Muscle layer of duodenum (tissue), 2 donors: ENCODE measurements around the gene PTPRE.

ENCODE experiments used
- H3K27ac ChIP-seq: one replicate; pipeline ENCODE4 v1.7.0; 2013; ENCODE audit warnings: mild to moderate bottlenecking, low read length
- H3K27me3 ChIP-seq: one replicate; pipeline ENCODE4 v1.7.0; 2013; ENCODE audit warnings: low read depth, mild to moderate bottlenecking, control low read depth, low read length
- H3K36me3 ChIP-seq, 2 donors: one replicate each; pipeline ENCODE4 v1.7.0; 2013; ENCODE audit warnings: low read length in 2 of 2, control low read depth in 1 of 2, mild to moderate bottlenecking in 1 of 2; ENCODE audit not compliant: insufficient read depth in 2 of 2, control insufficient read depth in 1 of 2
- H3K4me1 ChIP-seq, 2 donors: one replicate each; pipeline ENCODE4 v1.7.0; 2013; ENCODE audit warnings: low read length in 2 of 2, mild to moderate bottlenecking in 2 of 2, control low read depth in 1 of 2, moderate library complexity in 1 of 2; ENCODE audit not compliant: insufficient read depth in 2 of 2, control insufficient read depth in 1 of 2
- H3K4me3 ChIP-seq, 2 donors: one replicate each; pipeline ENCODE4 v1.7.0; 2013; ENCODE audit warnings: low read length in 2 of 2, low read depth in 1 of 2, mild to moderate bottlenecking in 1 of 2
- H3K9me3 ChIP-seq, 2 donors: one replicate each; pipeline ENCODE4 v1.7.0; 2013; ENCODE audit warnings: low read length in 2 of 2, control low read depth in 1 of 2, mild to moderate bottlenecking in 1 of 2; ENCODE audit not compliant: control insufficient read depth in 1 of 2
- donor health status: healthy.

Gene PTPRE

DNA sequence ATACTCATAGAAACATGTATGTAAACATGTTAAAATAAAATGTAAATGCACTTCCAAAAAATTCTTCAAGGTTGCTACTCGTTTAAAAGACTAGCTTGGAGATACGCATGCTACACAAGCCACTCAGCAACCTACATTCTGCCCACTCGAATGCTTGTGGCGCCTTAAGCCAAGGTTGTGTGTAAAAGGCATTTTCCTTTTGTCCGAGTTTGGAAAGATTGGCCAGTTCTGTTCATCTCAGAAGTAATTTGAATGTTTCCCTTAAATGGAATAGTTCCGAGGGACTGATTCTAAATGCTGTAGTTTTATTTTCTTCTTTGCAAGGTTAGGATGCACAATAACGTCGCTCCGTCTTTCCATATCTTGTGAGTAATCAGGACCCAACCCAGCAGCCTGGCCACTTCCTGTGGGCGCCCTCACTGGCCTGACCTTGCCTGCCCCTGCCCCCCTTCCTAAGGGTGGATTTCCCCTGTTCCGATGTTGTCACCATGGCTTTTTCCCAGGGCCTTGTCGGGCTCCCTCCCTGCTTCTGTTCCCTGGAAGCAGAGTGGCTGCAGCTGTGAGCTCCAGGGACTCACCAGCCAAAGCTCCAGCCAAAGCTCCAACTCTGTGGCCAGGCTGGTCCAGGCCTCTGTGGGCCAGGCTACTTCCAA is 70.6 kb downstream of the PTPRE start:
- Histone ChIP-seq H3K4me1 (peaks cover 8 to 16% of the 10 kb centered on the region in 2 donors), H3K4me3 (no peak overlapping the region), H3K36me3 (no peaks in the 10 kb centered on the region), H3K27ac (peak overlapping the region; percentile 21), H3K27me3 (no peaks in the 10 kb centered on the region), H3K9me3 (peaks cover 3 to 6% of the 10 kb centered on the region in 2 donors)

DNA sequence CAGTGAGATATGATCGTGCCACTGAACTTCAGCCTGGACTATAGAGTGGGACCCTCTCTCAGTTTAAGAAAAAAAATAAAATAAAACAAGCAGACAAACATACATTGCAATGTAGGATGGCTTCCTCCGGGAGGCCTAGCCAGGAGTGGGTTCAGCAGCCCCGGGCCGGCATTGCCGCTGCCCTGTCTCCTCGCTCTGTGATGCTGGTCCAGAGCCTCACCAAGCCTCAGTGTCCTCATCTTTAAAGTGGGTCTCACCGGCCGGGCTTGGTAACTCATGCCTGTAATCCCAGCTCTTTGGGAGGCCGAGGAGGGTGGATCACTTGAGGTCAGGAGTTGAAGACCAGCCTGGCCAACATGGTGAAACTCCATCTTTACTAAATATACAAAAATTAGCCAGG is 71.6 kb downstream of the PTPRE start:
- H3K27ac ChIP-seq, result no peak overlapping the region

DNA sequence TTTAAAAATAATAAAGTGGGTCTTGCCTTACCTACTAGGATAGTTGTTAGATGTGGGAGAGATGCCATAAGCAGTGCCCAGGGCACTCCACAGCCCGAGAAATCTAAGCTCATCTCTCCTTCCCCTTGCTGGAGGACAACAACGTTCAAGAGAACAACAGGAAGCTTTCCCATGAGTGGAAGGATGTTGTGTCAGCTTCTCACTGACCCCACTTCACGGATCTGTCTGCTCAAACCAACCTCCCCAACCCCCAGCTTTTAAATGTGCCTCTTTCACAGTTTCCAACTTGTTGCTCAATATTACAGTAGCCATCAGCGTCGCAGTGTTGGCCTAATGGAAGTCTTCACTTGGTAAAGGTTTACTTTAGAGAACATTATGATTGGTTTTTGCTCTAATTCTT is 72.1 kb downstream of the PTPRE start:
- Histone ChIP-seq H3K9me3 (peaks cover 3 to 6% of the 10 kb centered on the region in 2 donors), H3K27me3 (no peaks in the 10 kb centered on the region), H3K4me3 (no peak overlapping the region), H3K36me3 (no peaks in the 10 kb centered on the region), H3K4me1 (peaks cover 8 to 12% of the 10 kb centered on the region in 2 donors), H3K27ac (no peak overlapping the region)

More for the DNA sequence above, 71.6 kb downstream of the PTPRE start:
- H3K27me3 ChIP-seq, result no peaks in the 10 kb centered on the region
- H3K9me3 ChIP-seq, result peaks cover 3 to 6% of the 10 kb centered on the region in 2 donors
- no peak overlapping the region for H3K4me3 ChIP-seq
- peaks cover 8 to 16% of the 10 kb centered on the region in 2 donors for H3K4me1 ChIP-seq
- H3K36me3 ChIP-seq, result no peaks in the 10 kb centered on the region

DNA sequence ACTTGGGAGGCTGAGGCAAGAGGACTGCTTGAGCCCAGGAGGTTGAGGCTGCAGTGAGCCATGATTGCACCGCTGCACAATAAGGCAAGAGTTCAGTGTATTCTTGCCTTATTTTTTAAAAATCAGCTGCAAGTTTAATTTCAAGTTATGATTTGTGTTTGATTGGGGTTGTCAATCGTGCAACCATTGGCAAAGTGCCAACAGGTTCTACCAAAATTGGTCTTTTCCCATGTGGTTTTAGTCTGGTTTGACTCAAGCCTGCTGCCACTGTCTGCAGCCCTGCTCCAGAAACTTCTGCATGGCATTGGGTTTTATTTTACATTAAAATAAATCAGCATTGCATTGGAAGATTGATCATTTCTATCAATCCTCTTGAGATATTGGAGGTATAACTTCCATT is 72.7 kb downstream of the PTPRE start:
- Histone ChIP-seq H3K4me1 (peaks cover 8 to 11% of the 10 kb centered on the region in 2 donors), H3K27me3 (no peaks in the 10 kb centered on the region), H3K27ac (no peak overlapping the region), H3K36me3 (no peaks in the 10 kb centered on the region), H3K4me3 (no peak overlapping the region), H3K9me3 (peaks cover 3 to 6% of the 10 kb centered on the region in 2 donors)

DNA sequence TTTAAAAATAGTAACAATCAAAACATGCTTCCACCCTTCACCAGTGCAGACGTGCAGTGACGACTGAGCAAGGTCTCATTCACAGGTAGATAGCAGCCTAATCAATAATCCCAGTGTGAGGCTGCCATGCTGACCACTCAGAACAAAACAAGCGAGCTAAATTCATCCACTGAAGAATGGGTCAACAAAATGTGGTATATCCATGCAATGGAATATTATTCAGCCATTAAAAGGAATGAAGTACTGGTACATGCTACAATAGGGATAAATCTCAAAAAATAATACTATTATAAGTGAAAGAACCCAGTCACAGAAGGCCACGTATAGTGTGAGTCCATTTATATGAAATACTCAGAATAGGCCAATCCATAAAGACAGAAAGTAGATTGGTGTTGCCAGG is 74.0 kb downstream of the PTPRE start:
- Histone ChIP-seq H3K9me3 (peaks cover 3 to 6% of the 10 kb centered on the region in 2 donors), H3K4me3 (no peak overlapping the region), H3K4me1 (peaks cover 8 to 9% of the 10 kb centered on the region in 2 donors), H3K36me3 (no peaks in the 10 kb centered on the region), H3K27me3 (no peaks in the 10 kb centered on the region), H3K27ac (no peak overlapping the region)

DNA sequence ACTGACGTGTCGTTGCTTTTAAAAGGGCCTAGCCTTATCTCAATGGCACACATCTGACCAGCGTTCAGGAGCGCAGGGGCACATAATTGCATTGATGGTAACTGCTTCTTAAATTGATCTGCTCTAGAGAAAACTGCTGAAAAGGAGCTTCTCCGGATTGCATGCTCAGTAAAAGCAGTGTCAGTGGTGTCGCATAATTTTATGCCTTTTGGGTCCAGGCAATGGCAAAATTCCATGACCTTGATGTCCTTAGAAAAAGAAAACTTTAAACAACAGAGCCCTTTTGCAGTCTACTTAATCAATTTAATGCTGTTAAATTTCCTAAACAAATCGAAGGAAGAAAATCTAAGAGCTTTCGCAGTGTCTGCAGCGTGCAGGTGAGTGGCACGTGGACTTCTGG is 75.7 kb downstream of the PTPRE start:
- Histone ChIP-seq H3K4me1 (peaks cover 5 to 8% of the 10 kb centered on the region in 2 donors), H3K9me3 (peaks cover 3 to 6% of the 10 kb centered on the region in 2 donors), H3K27ac (no peak overlapping the region), H3K36me3 (no peaks in the 10 kb centered on the region), H3K4me3 (no peak overlapping the region), H3K27me3 (no peaks in the 10 kb centered on the region)

DNA sequence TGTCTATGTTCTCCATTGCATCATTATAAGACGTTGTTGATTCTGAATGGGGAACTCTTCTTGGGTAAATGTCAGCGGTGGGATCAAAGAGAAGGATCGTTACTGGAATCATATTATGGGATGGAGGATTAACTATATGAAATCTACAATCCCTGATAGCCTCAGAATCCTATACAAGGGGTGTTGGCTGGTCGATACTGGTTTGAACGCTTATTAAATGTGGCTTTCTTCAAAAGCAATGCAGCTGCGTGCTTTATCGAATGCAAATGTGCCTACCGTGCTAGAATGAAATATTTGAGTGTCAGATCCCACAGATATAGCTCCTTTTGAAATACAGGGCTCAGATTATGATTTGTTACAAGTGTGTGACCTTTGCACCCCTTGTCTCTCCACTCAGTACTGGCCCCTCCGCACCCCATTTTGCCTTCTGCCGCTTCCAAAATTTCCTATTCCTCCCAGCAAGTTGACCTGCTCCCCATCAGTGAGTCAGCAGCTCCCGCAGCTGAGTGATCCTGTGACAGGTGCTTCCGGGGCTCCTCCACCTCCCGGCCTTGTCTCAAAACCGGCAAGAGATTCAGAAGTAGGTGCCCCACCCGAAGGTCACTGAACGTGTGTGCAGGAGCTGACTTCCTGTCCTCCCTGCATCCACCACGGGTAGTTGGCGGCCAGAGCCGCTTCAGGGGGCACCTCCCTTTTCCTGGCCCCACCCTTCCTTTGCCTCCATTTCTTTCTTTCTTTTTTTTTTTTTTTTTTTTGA is 76.6 kb downstream of the PTPRE start:
- H3K4me1 ChIP-seq, result peaks cover 0 to under 1% of the 10 kb centered on the region in 2 donors
- peaks cover 3 to 6% of the 10 kb centered on the region in 2 donors for H3K9me3 ChIP-seq
- H3K27ac ChIP-seq, result no peak overlapping the region
- H3K27me3 ChIP-seq, result no peaks in the 10 kb centered on the region
- no peaks in the 10 kb centered on the region for H3K36me3 ChIP-seq
- no peak overlapping the region for H3K4me3 ChIP-seq

DNA sequence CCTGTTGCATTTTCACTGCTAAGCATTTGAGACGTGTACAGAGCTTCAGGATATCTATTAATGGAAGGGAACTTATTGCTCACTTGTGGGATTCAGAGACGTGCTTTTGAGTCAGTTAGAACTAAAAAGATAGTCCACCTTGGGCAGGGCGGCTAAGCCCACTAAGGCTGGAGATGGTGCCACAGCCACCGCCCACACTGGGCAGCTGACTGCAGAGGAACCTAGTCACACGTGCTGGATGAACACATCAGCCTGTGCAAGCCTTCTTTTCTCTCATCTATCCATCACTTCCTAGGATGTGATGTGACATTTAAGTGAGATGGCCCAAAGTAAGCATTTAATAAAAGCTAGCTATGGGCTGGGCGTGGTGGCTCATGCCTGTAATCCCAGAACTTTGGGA is 78.0 kb downstream of the PTPRE start:
- Histone ChIP-seq H3K27ac (no peak overlapping the region), H3K9me3 (peaks cover under 1 to 6% of the 10 kb centered on the region in 2 donors), H3K4me3 (no peak overlapping the region), H3K27me3 (no peaks in the 10 kb centered on the region), H3K36me3 (no peaks in the 10 kb centered on the region), H3K4me1 (peaks cover 0 to 7% of the 10 kb centered on the region in 2 donors)

DNA sequence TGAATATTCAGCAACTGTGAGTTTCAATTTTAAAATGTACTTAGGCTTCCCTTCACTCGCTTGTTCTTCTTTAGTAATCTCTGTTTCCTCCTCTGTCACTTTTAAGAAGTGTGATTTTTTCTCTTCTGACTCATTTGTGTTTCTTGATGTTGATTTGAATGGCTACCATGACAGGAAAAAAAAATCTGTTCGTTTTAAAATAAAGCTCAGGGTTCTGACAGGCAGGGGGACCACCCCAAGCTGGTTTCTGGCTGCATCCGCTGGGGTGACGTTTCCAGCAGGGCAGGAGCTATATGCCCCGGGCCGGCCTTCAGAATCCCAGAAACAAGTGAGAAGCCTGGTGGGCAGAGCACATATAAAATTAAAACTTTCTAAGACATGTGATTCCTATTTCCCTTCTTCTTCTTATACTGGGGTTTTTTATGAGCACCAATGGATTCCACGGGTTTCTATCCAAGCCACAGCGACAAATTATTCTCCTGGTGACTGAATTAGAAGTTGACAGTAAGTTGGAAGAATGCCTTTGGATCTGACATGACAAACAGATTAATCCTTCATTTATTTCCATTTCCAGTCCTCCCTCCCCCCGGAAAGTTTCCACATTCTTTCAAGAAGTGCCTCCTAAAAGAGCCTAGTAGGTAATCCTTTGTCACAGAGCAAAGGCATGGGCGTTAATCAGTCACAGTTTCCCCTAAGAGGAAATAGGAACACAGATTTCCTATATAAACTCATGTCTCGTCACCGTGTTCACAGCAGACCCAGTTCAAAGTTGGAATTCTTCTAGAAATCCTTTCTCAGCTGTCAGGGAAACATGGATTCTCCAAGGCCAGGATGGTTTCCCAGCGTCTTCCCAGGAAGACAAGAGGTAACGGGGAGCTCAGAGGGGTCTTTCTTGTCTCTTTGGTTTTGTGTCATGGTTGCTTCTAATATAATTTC is 79.9 kb downstream of the PTPRE start:
- H3K27ac ChIP-seq, result no peak overlapping the region

DNA sequence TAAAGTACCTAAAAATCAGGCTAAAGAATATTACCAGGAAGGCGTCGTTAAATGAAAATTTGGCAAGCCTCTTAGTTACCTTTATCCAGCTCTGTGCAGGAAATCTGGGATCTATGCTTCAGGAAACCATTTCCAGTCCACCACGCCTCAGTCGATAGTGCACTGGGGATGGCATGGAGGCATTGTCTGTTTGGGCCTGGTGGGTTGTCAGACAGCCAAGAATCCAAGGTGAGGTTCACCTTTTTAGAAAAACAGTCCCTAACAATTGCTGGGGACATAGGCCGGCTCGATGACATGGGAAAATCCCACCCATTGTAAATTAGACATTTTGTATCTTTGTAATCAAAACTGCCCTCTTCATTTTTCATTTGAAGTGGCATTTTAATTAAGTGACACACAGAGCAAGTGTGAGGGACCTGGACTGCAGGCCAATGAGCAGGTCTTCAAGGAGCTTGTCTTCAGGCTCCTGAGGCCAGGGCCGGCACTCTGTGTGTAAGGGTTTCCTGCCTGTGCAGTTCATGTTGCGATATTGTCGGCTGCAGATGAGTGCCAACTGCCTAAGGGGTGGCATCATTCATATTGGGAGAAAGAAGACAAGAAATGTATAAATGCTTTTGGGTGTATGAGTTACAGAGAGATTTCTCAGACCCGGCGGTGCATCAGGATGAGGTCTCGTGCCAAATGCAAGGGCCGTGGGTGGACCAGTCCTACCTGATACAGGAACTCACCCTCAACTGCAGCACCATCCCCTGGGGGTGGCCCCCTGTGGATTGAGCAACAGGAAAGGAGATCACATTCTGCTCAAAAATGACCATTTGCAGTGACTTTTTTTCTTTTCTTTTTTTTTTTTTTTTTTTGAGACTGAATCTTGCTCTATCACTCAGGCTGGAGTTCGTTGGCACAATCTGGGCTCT is 80.8 kb downstream of the PTPRE start:
- H3K36me3 ChIP-seq, result no peaks in the 10 kb centered on the region
- no peaks in the 10 kb centered on the region for H3K27me3 ChIP-seq
- peaks cover 0 to 7% of the 10 kb centered on the region in 2 donors for H3K4me1 ChIP-seq
- H3K27ac ChIP-seq, result peak overlapping the region; percentile 26
- no peaks in the 10 kb centered on the region for H3K9me3 ChIP-seq
- H3K4me3 ChIP-seq, result no peak overlapping the region

More for the DNA sequence above, 79.9 kb downstream of the PTPRE start:
- H3K4me3 ChIP-seq, result no peak overlapping the region
- peaks cover 0 to 7% of the 10 kb centered on the region in 2 donors for H3K4me1 ChIP-seq
- H3K27me3 ChIP-seq, result no peaks in the 10 kb centered on the region
- H3K36me3 ChIP-seq, result no peaks in the 10 kb centered on the region
- H3K9me3 ChIP-seq, result no peaks in the 10 kb centered on the region
